NCI-H2227 (cell line): ENCODE data around the gene G3BP1.
A peak's percentile ranks its signal among the peaks of the same experiment; 100 is the strongest.
"Not testable (repeated sequence)": the region's sequence is repeated elsewhere in the genome, so short reads cannot be mapped to it uniquely, and the experiment has no call there.

Experiments used
- DNase-seq: peaks from one replicate; lab custom pipeline; 2025; ENCODE audit not compliant: unreplicated experiment; lab: John Stamatoyannopoulos, UW

Gene G3BP1

DNA sequence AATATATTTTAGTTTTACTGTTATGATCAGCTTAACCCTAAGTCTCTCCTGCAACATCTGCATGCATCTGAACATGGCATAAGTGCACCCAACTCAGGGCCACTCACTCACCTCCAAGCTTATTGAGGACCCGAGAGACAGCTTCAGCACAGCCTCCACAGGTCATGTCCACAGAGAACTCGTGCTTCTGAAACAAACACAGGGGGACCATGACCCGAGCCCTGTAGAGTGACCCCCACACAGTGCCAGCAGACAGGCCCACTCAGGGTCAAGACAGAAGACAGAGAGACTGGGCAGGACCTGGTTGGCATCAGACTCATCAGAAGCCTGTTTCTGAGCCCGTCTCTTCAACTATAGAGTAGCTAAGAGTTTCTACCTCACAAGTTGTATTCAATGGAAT is 20.2 kb upstream of the G3BP1 start:
- DNase-seq: no peak

DNA sequence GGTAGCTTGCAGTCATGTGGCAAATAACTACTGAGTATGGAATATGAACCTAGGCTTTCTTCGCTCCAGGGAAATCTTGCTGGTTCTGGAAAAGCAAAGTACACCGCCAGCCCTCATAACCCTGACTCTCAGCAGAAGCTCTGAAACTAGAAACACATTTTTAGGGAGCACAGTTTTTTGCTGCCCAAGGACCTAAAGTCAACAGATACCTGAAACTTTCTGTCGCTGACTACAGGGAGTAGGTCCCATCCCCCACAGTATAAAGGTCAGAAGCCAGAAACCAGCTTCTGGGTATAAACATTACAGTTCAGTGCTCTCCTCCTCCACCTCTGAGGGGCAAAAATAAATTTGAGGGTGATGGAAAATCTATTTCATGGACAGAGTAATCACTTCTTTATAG is 16.4 kb upstream of the G3BP1 start:
- DNase-seq: no peak

DNA sequence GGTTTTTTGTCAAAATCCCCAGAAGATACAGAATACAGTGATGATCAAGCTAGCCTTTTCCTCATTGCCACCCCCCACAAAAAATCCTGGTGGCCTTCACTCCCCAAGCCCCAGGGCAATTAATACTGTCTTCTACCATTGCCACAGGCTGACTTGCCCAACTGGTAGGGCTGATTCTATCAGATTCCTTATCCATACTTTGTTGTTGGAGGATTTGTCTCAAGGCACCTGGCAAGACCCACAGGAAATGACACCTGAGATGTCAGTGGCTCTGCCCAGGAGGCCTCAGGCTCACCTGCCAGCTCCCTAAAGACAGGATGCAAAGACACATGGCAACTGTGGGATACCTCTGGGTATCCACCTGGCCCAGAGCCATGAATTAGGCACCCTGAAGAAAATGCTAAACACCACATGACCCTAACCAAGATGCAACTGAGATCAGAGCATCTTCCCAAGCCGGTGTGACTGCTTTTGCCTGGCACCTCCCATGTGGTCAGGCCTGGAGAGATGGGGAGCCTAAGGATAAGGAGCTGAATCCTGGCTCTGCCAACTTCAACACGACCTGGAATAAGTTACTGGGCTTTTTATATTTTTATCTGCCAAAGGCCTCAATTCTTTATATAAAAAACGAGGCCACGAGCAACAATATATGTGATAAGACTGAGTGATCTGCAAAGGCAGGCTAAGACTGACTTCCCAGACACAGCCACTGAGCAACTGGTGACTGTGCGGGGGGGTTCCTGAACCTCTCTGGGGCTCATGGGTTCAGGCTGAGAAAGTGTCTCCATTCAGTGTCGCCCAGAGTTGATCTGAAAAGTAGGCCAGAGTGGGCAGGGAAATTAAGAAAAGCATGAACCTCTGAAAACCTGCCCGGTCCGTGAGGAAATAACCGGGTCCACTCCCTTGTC is 14.3 kb upstream of the G3BP1 start:
- DNase-seq: no peak

GRCh38 chr5:151758141-151758429 is 13.7 kb upstream of the G3BP1 start:
- peak; percentile 51 for DNase-seq

- DNase-seq: peak; percentile 90
These were observed 13.1 kb upstream of the G3BP1 start, which contains the start of gene ATOX1 for GRCh38 chr5:151758430-151759241. TSS of gene ATOX1 (minus strand) at chr5:151758631. CDS start at chr5:151758551, 80 bp downstream.

- no peak for DNase-seq
These were observed 7.0 kb upstream of the G3BP1 start for GRCh38 chr5:151764801-151765200.

GRCh38 chr5:151766975-151767374 is 4.8 kb upstream of the G3BP1 start:
- no peak for DNase-seq

GRCh38 chr5:151770383-151771258 is 1.1 kb upstream of the G3BP1 start:
- peak; percentile 71 for DNase-seq

- peak; percentile 87 for DNase-seq
These were observed 483 bp downstream of the G3BP1 start for GRCh38 chr5:151772029-151772845.

GRCh38 chr5:151772846-151773561 is 1.2 kb downstream of the G3BP1 start:
- peak; percentile 48 for DNase-seq

DNA sequence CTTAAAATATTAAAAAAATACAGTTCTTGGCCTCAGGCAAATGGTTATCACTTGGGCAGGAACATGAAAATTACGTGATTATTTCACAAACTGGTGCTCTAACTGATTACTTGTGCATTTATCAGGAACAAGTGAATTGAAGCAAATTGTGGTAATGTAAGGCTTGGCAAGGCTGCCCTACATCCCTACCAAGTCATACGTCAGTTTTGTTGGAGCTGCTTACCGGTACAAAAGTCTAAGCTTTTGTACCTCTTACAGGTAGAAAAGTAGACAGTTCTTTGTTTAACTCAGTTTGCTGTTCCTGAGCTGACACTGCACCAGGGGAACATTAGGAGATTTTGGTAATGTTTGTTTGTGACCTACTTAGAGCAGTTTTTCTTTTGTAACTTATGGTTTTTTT is 2.2 kb downstream of the G3BP1 start:
- no peak for DNase-seq

- no peak for DNase-seq
These were observed 3.4 kb downstream of the G3BP1 start for GRCh38 chr5:151775025-151775606.

GRCh38 chr5:151779531-151780125 is 7.9 kb downstream of the G3BP1 start:
- no peak for DNase-seq

DNA sequence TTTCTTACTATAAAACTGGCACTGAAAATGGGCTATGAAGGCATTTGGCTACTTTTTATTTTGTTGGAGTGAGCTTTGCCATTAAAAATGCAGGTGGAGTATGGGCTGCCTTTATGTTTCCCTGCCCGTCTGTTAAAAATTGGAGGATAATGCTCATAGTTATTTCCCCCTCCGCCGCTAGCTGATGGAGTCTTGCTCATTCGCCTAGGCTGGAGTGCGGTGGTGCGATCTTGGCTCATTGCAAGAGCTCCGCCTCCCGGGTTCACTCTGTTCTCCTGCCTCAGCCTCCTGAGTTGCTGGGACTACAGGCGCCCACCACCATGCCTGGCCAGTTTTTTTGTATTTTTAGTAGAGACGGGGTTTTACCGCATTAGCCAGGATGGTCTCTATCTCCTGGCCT is 8.6 kb downstream of the G3BP1 start:
- DNase-seq: no peak

- no peak for DNase-seq
These were observed 9.4 kb downstream of the G3BP1 start for GRCh38 chr5:151781201-151781600.

DNA sequence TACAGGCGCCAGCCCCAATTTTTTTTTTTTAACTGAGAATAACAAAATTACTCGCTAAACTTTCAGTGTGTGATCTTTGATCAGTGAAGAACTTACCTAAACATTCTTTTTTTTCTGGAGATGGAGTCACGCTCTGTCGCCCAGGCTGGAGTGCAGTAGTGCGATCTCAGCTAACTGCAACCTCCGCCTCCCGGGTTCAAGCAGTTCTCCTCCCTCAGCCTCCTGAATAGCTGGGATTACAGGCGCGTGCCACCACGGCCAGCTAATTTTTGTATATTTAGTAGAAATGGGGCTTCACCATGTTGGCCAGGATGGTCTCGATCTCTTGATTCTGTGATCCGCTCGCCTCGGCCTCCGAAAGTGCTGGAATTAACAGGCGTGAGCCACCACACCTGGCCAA is 11.9 kb downstream of the G3BP1 start:
- not testable (repeated sequence) for DNase-seq

GRCh38 chr5:151784141-151784540 is 12.4 kb downstream of the G3BP1 start:
- DNase-seq: no peak

DNA sequence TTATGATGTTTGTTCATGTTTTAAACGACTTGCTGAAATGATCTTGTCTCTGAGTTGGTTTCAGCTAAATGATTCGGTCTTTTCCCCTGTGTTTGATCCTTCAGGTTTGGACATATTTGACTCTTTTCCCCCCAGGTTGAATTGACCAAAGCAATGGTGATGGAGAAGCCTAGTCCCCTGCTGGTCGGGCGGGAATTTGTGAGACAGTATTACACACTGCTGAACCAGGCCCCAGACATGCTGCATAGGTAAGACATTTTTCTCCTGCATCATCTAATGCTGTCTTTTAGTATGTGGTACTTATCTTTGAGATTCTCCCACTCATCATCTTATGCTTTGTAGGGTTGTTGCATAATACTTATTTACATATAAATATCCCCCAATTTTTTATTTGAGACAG is 14.7 kb downstream of the G3BP1 start:
- no peak for DNase-seq

DNA sequence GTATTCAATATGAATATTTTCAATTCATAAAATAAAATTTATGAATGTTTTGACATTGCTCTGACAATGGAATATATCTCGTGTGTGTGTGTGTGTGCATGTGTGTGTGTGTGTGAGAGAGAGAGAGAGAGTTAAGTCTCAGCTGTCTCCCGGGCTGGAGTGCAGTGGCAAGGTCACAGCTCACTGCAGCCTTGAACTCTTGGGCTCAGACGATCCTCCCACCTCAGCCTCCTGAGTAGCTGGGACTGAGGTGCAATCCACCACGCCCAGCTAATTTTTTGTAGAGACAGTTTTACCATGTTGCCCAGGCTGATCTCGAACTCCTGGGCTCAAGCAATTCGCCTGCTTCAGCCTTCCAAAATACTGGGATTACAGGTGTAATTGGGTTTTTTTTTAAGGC is 16.1 kb downstream of the G3BP1 start:
- DNase-seq: no peak
